B cell (primary cell): ENCODE data around the gene BTG1. TPM values are rescaled to one million over a fixed set of nuclear protein-coding genes. Genes with fewer than 3 reads are reported as not detected.
A peak's percentile ranks its signal among the peaks of the same experiment; 100 is the strongest.

ENCODE experiments used
- ATAC-seq: fragments of 200-7000 bp; cut with Tn5 transposase; one replicate; pipeline ENCODE4 v1.10.0; 2021; ENCODE audit warnings: low read depth, mild to moderate bottlenecking, moderate number of reproducible peaks, moderate library complexity
- CTCF ChIA-PET: fragments of 350-600 bp; sonication (Branson Sonifier 250); formaldehyde crosslinking; loops from one replicate; lab custom pipeline; 2021; ENCODE audit warnings: antibody characterized with exemption, inconsistent platforms; lab: Charles Lee
- POLR2A ChIA-PET: fragments of 350-600 bp; sonication (Branson Sonifier 250); formaldehyde crosslinking; loops from one replicate; lab custom pipeline; 2021; ENCODE audit warnings: antibody characterized with exemption; lab: Charles Lee
- DNase-seq: peaks from one replicate; pipeline ENCODE4 v3.0.0; 2013
- H2AFZ ChIP-seq: 2 replicates; pipeline ENCODE4 v1.6.1; 2012; ENCODE audit warnings: mild to moderate bottlenecking, low read depth, low read length; ENCODE audit not compliant: insufficient read depth, poor library complexity, severe bottlenecking
- H3K27ac ChIP-seq, 2 donors: 1 replicate in 1 of 2; 2 replicates in 1 of 2; pipeline ENCODE4 v1.5.1; 2012 to 2013; ENCODE audit warnings: low read length in 2 of 2, mild to moderate bottlenecking in 2 of 2, moderate library complexity in 1 of 2
- H3K27me3 ChIP-seq, 4 experiments: fragments of 200-600 bp in 1 of 4; sonication (generic) in 1 of 4; replicated peaks in 1 of 4; 1 replicate in 2 of 4; 2 replicates in 2 of 4; pipeline versions ENCODE4 v1.6.1 to v1.7.0; 2013 to 2016; ENCODE audit warnings: low read length in 3 of 4, mild to moderate bottlenecking in 2 of 4, mixed read lengths in 1 of 4, moderate library complexity in 1 of 4; ENCODE audit not compliant: insufficient read depth in 4 of 4, control insufficient read depth in 3 of 4; ENCODE audit errors: control extremely low read depth in 1 of 4
- H3K36me3 ChIP-seq, 2 experiments: replicated peaks in 1 of 2; 1 replicate in 1 of 2; 2 replicates in 1 of 2; pipeline versions ENCODE4 v1.6.1 to v1.7.1; 2013; ENCODE audit warnings: low read length in 1 of 2; ENCODE audit not compliant: insufficient read depth in 2 of 2, control insufficient read depth in 1 of 2; ENCODE audit errors: control extremely low read depth in 1 of 2, extremely low read depth in 1 of 2
- H3K4me1 ChIP-seq, 2 donors: fragments of 200-600 bp in 1 of 2; sonication (generic) in 1 of 2; 1 replicate in 1 of 2; 2 replicates in 1 of 2; pipeline versions ENCODE4 v1.5.1 to v1.6.1; 2013 to 2017; ENCODE audit warnings: low read length in 2 of 2; ENCODE audit not compliant: control insufficient read depth in 2 of 2, insufficient read depth in 2 of 2
- H3K4me2 ChIP-seq: replicated peaks from 2 replicates; pipeline ENCODE3; 2012; ENCODE audit warnings: mild to moderate bottlenecking, low read depth, low read length; ENCODE audit not compliant: poor library complexity, severe bottlenecking
- H3K4me3 ChIP-seq, 5 experiments: fragments of 200-600 bp in 1 of 5; sonication (generic) in 1 of 5; 1 replicate in 3 of 5; 2 replicates in 2 of 5; pipeline versions ENCODE4 v1.5.1 to v1.7.0; 2011 to 2016; ENCODE audit warnings: low read length in 4 of 5, mild to moderate bottlenecking in 4 of 5, low read depth in 2 of 5, control low read depth in 1 of 5, moderate library complexity in 1 of 5; ENCODE audit not compliant: insufficient read depth in 1 of 5; ENCODE audit errors: control extremely low read depth in 1 of 5, extremely low read depth in 1 of 5
- H3K79me2 ChIP-seq: fragments of 200-600 bp; sonication (generic); one replicate; pipeline ENCODE4 v1.6.0; 2016; ENCODE audit warnings: low read length; ENCODE audit not compliant: control insufficient read depth, insufficient read depth
- H3K9ac ChIP-seq: fragments of 200-600 bp; sonication (generic); 2 replicates; pipeline ENCODE4 v1.6.1; 2017; ENCODE audit warnings: mild to moderate bottlenecking, low read length, moderate library complexity
- H3K9me3 ChIP-seq, 3 donors: one replicate each; pipeline versions ENCODE4 v1.6.1 to v1.7.1; 2013; ENCODE audit warnings: low read length in 2 of 3; ENCODE audit not compliant: control insufficient read depth in 2 of 3, insufficient read depth in 1 of 3; ENCODE audit errors: control extremely low read depth in 1 of 3
- H4K20me1 ChIP-seq: 2 replicates; pipeline ENCODE4 v1.6.0; 2012; ENCODE audit warnings: mild to moderate bottlenecking, low read length; ENCODE audit not compliant: insufficient read depth, control insufficient read depth, poor library complexity, severe bottlenecking
- H3K27ac Mint-ChIP-seq: one replicate; pipeline ENCODE4 v1.8.0; 2021; ENCODE audit warnings: mixed read lengths
- H3K27me3 Mint-ChIP-seq: one replicate; pipeline ENCODE4 v1.8.0; 2021; ENCODE audit warnings: mixed read lengths
- H3K4me1 Mint-ChIP-seq: one replicate; pipeline ENCODE4 v1.8.0; 2021; ENCODE audit warnings: mixed read lengths
- H3K4me3 Mint-ChIP-seq: one replicate; pipeline ENCODE4 v1.8.0; 2021; ENCODE audit warnings: mixed read lengths
- H3K9me3 Mint-ChIP-seq: one replicate; pipeline ENCODE4 v1.8.0; 2022; ENCODE audit warnings: mixed read lengths; ENCODE audit not compliant: insufficient read depth
- CTCF ChIP-seq: fragments of 200-600 bp; IDR thresholded peaks from one replicate; pipeline ENCODE4 v1.8.0; 2022; ENCODE audit warnings: antibody characterized with exemption, mild to moderate bottlenecking
- EZH2 ChIP-seq: IDR thresholded peaks from 2 replicates; pipeline ENCODE4 v1.6.1; 2012; ENCODE audit warnings: borderline replicate concordance, low read depth, mild to moderate bottlenecking, moderate library complexity, low read length; ENCODE audit not compliant: insufficient read depth, poor library complexity, severe bottlenecking
- WGBS: methylation state at CpG from one replicate; pipeline ENCODE4 v1.1.5; 2013; ENCODE audit warnings: missing lambda C conversion rate; ENCODE audit not compliant: insufficient coverage; 5-methylcytosine and 5-hydroxymethylcytosine counted together
- intact Hi-C: fragments of 100-400 bp; cut with micrococcal nuclease; formaldehyde crosslinking; loops from one replicate; pipeline ENCODE4 v1.10.0; 2022
- polyA minus RNA-seq: library from RNA; depleted of rRNA, polyadenylated mRNA; stranded (reverse); fragments of >200 nt; gene quantifications from 2 replicates; pipeline ENCODE4 v1.2.3, GENCODE V29; 2012
- polyA plus RNA-seq: library from polyadenylated mRNA; depleted of rRNA; stranded (reverse); fragments of >200 nt; gene quantifications from 2 replicates; pipeline ENCODE4 v1.2.3, GENCODE V29; 2012
- total RNA-seq, 2 donors: library from RNA; stranded (reverse); fragments of 120-200 nt in 1 of 2; gene quantifications; 1 replicate in 1 of 2; 2 replicates in 1 of 2; pipeline versions ENCODE4 v1.2.3 to v1.2.4, GENCODE V29; 2013 to 2022

Gene BTG1, protein sequence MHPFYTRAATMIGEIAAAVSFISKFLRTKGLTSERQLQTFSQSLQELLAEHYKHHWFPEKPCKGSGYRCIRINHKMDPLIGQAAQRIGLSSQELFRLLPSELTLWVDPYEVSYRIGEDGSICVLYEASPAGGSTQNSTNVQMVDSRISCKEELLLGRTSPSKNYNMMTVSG
- total RNA-seq: 733 and 790 TPM in 2 replicates
- total RNA-seq (2013): 283 TPM
- 322 and 382 TPM in 2 replicates for polyA plus RNA-seq
- polyA minus RNA-seq: 68.5 and 221 TPM in 2 replicates

GRCh38 chr12:92145731-92146496, at the start of gene BTG1:
TSS of gene BTG1 (minus strand) at chr12:92145846. CDS start at chr12:92145535, 311 bp downstream.
- Mint-ChIP-seq H3K27me3 (no peaks in the 10 kb centered on the region), H3K4me1 (peaks cover 31% of the 10 kb centered on the region), H3K9me3 (no peaks in the 10 kb centered on the region), H3K27ac (peak within 1 kb of the TSS; percentile 99), H3K4me3 (peak within 1 kb of the TSS; percentile 98)
- Histone ChIP-seq H3K27ac (peak within 1 kb of the TSS; percentile 87 to 91), H3K27me3 (no peaks in the 10 kb centered on the region), H3K36me3 (peaks cover 0 to 47% of the 10 kb centered on the region in 2 experiments), H2AFZ (peak within 1 kb of the TSS; percentile 33), H4K20me1 (peaks cover 41% of the 10 kb centered on the region), H3K4me3 (peak within 1 kb of the TSS; percentile 94 to 100 (median 96)), H3K9ac (peak within 1 kb of the TSS; percentile 95), H3K79me2 (peaks cover 98% of the 10 kb centered on the region), H3K9me3 (peaks cover 0 to 4% (median 0%) of the 10 kb centered on the region in 3 donors), H3K4me1 (peaks cover 24 to 27% of the 10 kb centered on the region in 2 donors), H3K4me2 (peak within 1 kb of the TSS; percentile 78)
- no peak for TF ChIP-seq CTCF
- TF ChIP-seq EZH2: no peak
- under 1% methylated on average over 53 of the region's 61 CpGs for WGBS
- intact Hi-C loops: loop anchor here (1.0 to 5.0 kb wide), 7 partner anchors 26 to 320 kb away; no protein-coding TSS in a partner anchor
- peak; percentile 76 for ATAC-seq
- ChIA-PET POLR2A (interaction anchor here (0.6 to 6.5 kb wide), 50 partner anchors 11 to 840 kb away, joined by 3 to 137 read pairs (median 4); partner anchors contain the start of gene EEA1), CTCF (interaction anchor here (0.7 to 5.3 kb wide), 34 partner anchors 9 to 764 kb away, joined by 3 to 52 read pairs (median 5); no protein-coding TSS in a partner anchor)
- peak; percentile 100 for DNase-seq
